Tibial nerve (tissue), 4 donors: ENCODE measurements around the gene TNN.

Source experiments
- CTCF ChIP-seq, 5 experiments: fragments of 200-600 bp in 3 of 5; fragments of 450-650 bp in 2 of 5; sonication (generic) in 3 of 5; IDR thresholded peaks; one replicate each; pipeline ENCODE4 v1.5.1; 2016 to 2019; ENCODE audit warnings: antibody characterized with exemption in 5 of 5, mild to moderate bottlenecking in 3 of 5, moderate library complexity in 2 of 5
- EP300 ChIP-seq, 2 donors: sonication (generic); formaldehyde crosslinking; IDR thresholded peaks; one replicate each; pipeline ENCODE4 v1.6.1; 2017; ENCODE audit warnings: antibody characterized with exemption in 2 of 2, mild to moderate bottlenecking in 1 of 2
- POLR2A ChIP-seq, 2 donors: fragments of 450-650 bp; IDR thresholded peaks; one replicate each; pipeline ENCODE4 v1.6.1; 2017; ENCODE audit warnings: antibody characterized with exemption in 2 of 2, mild to moderate bottlenecking in 2 of 2, moderate library complexity in 2 of 2

- TF ChIP-seq CTCF (IDR thresholded peaks at IDR 0.05) (no peak), POLR2A (IDR thresholded peaks at IDR 0.05) (no peak), EP300 (IDR thresholded peaks at IDR 0.05) (no peak)
These were observed 90.5 kb downstream of the TNN start for GRCh38 chr1:175158170-175158591.
